Fibroblast of peridontal ligament (primary cell): ENCODE data around the gene MPPE1.
A peak's percentile ranks its signal among the peaks of the same experiment; 100 is the strongest.
"Not testable (repeated sequence)": the region's sequence is repeated elsewhere in the genome, so short reads cannot be mapped to it uniquely, and the experiment has no call there.

Source experiments
- DNase-seq: peaks from one replicate; pipeline ENCODE4 v3.0.0-alpha.2; 2010; ENCODE audit errors: extremely low read depth

MPPE1 gene

DNA sequence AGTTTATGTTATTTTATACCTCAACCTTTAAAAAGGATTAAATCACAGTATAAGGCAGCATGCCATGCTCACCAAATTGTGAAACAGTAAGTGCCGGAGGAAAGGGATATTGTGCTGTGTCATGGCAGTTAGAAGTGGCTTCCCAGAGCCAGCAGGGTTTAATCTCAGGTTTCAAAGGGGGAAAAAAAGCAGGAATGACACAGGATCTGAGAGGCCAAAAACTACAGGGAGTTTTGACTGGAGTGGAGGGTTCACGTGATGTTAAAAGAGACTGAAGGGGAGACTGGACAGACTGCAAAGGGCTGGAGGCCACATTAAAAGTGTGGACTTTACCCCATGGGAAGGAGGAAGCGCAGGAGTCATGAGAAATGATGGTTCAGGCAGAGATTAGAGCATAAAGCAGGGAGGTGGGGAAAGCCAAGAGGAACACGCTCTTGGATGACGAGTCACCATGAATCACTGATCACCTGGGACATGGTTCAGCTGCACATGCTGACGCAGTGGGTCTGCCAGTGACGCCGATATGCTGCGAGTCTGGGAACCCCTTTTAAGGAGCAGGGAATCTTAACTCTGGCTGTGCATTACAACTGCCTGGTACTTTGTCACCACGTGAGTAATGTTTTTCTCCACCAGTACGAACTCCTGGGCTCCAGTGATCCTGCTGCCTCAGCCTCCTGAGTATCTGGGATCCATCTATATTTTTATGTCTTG is 50.8 kb downstream of the MPPE1 start:
- peak; percentile 99 for DNase-seq

DNA sequence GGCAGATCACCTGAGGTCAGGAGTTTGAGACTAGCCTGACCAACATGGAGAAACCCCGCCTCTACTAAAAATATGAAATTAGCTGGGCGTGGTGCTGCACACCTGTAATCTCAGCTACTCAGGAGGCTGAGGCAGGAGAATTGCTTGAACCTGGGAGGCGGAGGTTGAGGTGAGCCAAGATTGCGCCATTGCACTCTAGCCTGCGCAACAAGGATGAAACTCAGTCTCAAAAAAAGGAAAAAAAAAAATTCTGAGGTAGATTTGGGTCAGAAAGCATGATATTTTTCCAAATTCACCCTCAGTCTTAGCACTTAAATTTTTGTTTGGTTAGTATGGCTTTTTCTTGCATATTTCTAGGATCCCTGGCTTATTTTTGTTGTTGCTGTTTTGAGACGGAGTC is 53.6 kb downstream of the MPPE1 start:
- not testable (repeated sequence) for DNase-seq

DNA sequence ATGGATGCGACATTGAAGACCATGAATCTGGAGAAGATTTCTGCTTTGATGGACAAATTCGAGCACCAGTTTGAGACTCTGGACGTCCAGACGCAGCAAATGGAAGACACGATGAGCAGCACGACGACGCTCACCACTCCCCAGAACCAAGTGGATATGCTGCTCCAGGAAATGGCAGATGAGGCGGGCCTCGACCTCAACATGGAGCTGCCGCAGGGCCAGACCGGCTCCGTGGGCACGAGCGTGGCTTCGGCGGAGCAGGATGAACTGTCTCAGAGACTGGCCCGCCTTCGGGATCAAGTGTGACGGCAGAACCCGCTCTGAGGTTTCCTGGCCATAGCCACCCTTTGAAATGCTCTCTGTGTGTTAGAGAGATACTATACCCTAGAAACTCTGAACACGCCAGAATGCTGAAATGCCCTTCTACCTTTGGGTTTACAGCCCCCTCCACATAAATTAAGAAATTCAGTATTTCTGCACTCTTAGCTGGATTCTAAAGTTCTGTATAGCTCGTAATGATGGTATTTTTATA is 56.2 kb downstream of the MPPE1 start:
- no peak for DNase-seq

DNA sequence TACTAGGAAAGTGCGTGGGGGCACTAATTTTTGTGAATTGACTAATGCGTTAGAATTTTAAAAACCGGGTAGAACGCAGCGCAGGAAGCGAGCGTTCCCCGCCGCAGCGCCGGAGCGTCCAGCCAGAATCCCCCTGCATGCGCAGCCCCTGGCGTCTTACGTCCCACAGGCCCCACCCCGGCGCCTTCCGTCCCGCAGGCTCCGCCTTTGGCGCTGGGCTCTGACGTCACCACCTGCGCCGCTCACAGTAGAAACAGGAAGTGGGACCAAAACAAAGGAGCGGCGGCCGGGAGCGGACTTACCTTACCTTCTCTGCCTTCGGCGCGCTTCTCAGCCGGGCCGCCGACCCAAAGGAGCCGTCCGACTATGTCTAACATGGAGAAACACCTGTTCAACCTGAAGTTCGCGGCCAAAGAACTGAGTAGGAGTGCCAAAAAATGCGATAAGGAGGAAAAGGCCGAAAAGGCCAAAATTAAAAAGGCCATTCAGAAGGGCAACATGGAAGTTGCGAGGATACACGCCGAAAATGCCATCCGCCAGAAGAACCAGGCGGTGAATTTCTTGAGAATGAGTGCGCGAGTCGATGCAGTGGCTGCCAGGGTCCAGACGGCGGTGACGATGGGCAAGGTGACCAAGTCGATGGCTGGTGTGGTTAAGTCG is 56.8 kb downstream of the MPPE1 start, which contains the start of gene CHMP1B:
TSS of gene CHMP1B (plus strand) at position 268 of the 660 bp plus-strand sequence. CDS start at position 367, 99 bp downstream.
- peak; percentile 96 for DNase-seq

DNA sequence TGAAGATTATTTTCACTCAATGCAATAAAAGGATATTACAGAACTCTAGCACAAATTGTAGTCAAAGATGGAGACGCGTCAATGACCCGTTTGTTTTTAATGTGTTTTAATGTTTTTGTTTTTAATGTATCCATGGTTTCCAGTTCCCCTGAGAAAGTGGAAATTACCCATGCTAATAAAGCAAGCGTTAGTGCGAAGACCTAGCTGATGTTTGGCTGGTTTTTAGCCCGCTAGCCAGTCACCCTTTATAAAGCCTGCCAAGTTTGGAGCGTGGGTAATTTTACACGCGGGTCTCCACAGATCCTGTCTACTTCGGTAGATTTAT is 57.3 kb downstream of the MPPE1 start:
- DNase-seq = peak; percentile 82

DNA sequence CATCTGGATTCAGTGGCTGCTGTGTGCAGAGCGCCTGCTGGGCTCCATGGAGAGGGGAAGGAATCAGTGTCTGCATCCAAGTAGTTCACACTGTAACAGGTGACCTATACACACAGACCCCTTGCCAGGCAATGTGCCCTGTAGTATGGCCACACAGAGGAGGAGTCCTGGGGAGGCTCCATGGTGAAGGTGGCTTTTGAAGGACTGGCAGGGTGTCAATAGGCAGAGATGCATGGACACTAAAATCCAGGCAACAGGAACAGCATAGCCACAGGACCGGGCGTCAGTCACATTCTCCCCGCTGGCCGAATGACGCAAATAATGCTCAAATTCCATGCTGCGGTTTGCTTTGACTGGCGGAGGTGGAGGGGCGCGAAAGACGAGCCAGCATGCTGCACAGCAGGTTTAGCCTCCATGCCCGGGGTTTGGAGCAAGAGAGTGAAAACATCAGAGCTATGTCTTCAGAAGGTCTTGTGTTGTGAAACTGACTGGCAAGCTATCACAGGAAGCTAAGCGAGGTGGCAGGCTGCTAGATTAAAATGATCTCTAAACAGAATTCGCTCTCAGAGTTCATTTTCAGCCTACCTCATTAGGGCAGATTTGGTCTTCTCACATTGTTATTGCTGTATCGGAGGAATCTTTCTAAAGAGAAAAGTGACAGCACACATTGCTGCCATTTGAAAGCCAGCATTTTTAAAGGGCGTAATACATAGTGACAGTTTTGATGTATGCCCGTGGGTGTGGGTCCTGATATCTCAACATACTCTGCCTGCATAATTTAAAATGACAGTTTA is 58.1 kb downstream of the MPPE1 start:
- peak; percentile 90 for DNase-seq

DNA sequence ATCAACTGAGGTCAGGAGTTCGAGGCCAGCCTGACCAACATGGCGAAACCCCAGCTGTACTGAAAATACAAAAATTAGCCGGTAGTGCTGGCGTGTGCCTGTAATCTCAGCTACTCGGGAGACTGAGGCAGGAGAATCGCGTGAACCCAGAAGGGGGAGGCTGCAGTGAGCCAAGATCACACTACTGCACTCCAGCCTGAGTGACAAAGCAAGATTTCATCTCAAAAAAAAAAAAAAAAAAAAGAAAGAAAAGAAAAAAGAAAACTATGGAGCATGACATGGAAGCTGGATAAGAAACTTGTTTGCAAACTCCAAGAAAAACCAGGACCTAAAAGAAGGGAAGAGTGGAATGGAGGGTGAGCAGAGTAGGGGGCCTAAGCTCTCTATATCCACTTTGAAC is 58.8 kb downstream of the MPPE1 start:
- DNase-seq = no peak

DNA sequence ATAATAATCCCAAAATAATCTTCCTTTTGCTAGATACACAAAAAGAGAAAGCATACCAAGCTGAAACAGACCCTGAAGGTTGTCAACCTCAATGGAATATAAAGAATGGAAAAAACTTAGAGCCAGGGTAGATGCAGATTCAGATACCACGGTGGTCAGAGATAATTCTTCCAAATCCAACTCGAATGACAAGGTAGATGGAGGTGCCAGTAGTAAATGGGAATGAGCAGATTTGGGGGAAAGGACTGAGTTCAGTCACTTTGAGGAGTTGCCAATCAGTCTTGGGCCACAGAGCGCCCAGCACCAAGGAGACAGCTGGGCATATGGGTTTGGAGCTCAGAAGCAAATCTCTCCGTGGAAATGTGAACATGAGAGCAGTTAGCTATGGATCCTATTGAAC is 60.3 kb downstream of the MPPE1 start:
- DNase-seq = no peak

DNA sequence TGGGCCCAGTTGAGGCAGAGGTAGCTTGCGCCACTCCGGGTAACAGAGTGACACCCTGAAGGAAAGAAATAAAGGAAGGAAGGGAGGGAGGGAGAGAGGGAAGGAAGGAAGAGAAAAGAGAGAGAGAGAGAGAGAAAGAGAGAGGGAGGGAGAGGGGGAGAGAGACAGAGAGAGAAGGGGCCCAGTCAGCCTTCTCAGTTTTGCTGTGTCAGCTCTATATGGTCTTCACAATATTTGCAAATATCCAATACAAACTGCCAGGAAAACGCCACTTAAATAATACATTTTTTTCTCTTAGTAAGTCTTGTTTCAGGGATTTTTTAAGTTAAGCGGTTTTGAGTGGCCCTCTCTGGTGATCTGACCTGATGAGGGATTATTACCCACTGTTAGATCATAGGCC is 62.5 kb downstream of the MPPE1 start:
- no peak for DNase-seq

DNA sequence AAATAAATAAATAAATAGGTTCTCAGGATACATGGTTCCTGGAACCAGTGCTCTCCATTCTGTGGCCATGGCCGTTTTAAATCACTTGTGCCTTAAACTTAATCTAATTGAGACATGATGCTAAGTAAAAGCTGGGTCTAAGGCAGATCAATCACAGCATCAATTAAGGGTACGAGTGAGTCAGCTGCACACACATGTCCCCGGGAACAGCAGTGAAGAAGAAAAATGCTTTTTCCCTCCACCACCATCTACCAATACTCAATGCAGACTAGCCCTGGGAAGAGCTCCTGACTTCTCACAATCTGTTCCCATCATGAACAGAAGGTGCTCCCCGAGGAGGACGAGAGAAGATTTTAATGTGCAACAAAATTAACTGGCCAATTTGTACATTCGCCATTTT is 63.7 kb downstream of the MPPE1 start:
- DNase-seq = no peak

DNA sequence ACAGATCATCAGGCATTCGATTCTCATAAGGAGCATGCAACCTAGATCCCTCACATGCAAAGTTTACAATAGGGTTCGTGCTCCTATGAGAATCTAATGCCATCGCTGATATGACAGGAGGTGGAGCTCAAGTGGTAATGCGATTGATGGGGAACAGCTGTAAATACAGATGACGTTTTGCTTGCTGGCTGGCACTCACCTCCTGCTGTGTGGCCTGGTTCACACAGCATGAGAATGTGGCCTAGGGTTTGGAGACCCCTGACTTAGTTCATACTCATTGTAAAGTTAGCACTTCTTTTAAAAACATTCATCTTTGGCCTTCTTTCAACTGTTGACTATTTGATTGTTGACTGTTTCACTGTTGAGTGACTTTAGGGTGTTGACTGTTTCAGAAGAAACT is 65.6 kb downstream of the MPPE1 start:
- no peak for DNase-seq

DNA sequence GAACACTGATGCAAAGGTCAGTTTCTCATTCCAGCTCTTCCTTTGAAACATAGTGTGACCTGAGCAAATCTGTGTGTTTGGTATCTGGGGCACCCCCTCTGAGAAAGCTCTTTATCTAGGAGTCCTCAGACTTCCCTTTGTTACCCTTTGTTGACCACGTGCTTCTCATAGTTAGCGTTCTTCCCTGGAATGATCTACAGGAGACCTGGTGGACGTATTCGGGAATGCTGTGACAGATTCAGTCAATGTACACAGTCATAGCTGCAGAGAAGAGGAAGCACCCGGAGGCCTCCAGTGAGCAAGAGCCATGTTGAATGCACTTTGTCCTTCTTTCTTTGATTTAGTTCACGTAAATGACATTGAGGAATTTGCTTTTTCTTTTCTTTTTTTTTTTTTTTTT is 67.6 kb downstream of the MPPE1 start:
- no peak for DNase-seq

DNA sequence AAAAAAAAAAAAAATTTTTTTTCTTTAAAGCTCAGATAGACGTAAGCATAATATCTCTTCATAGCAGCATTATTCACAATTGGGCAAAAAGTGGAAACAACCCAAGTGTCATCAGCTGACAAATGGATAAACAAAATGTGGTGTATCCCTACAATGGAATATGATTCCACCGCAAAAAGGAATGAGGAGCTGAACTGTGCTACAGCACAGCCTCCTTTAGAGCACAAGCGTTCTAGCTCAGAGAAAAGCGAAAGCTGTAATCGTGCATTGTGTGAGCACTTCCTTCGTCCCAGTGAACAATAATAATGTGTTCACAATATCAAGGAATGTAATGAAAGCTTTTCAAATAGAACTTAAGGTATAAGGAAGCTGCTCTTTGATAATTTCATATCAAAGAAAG is 68.6 kb downstream of the MPPE1 start:
- DNase-seq = no peak

DNA sequence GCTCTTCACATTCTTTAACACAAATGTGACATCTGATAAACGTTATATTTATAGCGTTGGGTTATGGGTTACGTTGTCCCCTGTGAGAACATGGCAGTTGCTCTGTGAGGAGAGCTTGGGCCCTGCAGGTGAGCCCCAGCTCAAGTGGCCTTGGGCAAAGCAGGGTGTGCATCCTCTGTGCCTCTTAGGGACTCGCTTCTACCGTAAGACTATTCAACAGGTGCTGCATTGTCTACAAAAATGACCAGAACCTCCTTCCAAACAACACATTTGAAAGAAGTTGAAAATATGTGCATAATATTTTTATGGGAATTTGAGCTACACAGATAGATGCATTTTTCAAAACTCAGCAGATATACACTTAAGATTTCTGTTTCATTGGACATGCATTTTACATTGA is 73.3 kb downstream of the MPPE1 start:
- DNase-seq = no peak
